HCT116 (cell line): ENCODE measurements around the gene ELP5.

ENCODE experiments used
- CBX3 ChIP-seq: IDR thresholded peaks from 2 replicates; pipeline ENCODE4 v1.6.1; 2012; ENCODE audit warnings: low read depth
- CTCF ChIP-seq, 3 experiments: fragments of 200-600 bp in 1 of 3; sonication (generic) in 1 of 3; IDR thresholded peaks in 2 of 3; conservative IDR thresholded peaks in 1 of 3; 2 replicates each; pipeline ENCODE4 v1.5.1; 2012 to 2017; ENCODE audit warnings: low read depth in 2 of 3, low read length in 2 of 3, antibody characterized with exemption in 1 of 3, borderline replicate concordance in 1 of 3, control low read depth in 1 of 3, mild to moderate bottlenecking in 1 of 3, mixed read lengths in 1 of 3, mixed run types in 1 of 3, moderate library complexity in 1 of 3; ENCODE audit not compliant: insufficient read depth in 1 of 3
- EGR1 ChIP-seq: IDR thresholded peaks from 2 replicates; pipeline ENCODE4 v1.6.1; 2012; ENCODE audit warnings: low read depth
- JUND ChIP-seq: IDR thresholded peaks from 2 replicates; pipeline ENCODE4 v1.6.1; 2012
- MAX ChIP-seq: IDR thresholded peaks from 2 replicates; pipeline ENCODE4 v1.6.1; 2012
- POLR2A ChIP-seq: IDR thresholded peaks from 2 replicates; pipeline ENCODE4 v1.7.0; 2011; ENCODE audit warnings: borderline replicate concordance; ENCODE audit not compliant: insufficient read depth, insufficient read length; ENCODE audit errors: extremely low read depth
- POLR2AphosphoS5 ChIP-seq: IDR thresholded peaks from 2 replicates; pipeline ENCODE4 v1.6.1; 2011; ENCODE audit warnings: mild to moderate bottlenecking, low read depth, low read length, moderate library complexity
- RAD21 ChIP-seq: IDR thresholded peaks from 2 replicates; pipeline ENCODE4 v1.6.1; 2012; ENCODE audit warnings: low read depth, mild to moderate bottlenecking
- SIN3A ChIP-seq: IDR thresholded peaks from 2 replicates; pipeline ENCODE4 v1.6.1; 2012; ENCODE audit warnings: low read depth
- SRF ChIP-seq: IDR thresholded peaks from 2 replicates; pipeline ENCODE4 v1.6.1; 2012; ENCODE audit warnings: low read depth
- YY1 ChIP-seq: IDR thresholded peaks from 2 replicates; pipeline ENCODE4 v1.6.1; 2011; ENCODE audit warnings: low read length, low read depth, moderate library complexity, mild to moderate bottlenecking; ENCODE audit not compliant: insufficient replicate concordance; ENCODE audit errors: extremely low read depth
- ZBTB33 ChIP-seq: IDR thresholded peaks from 2 replicates; pipeline ENCODE4 v1.6.1; 2011; ENCODE audit warnings: mild to moderate bottlenecking, low read length, moderate library complexity; ENCODE audit not compliant: insufficient replicate concordance; ENCODE audit errors: extremely low read depth

- TF ChIP-seq MAX: no peak
- no peak for TF ChIP-seq CTCF (IDR thresholded peaks at IDR 0.05 in 2 of 3, conservative IDR thresholded peaks at IDR 0.05 in 1 of 3; ENCODE audit: borderline replicate concordance in 1 of 3, insufficient read depth in 1 of 3, low read depth in 2 of 3, low read length in 2 of 3)
- TF ChIP-seq POLR2AphosphoS5: no peak
- TF ChIP-seq CBX3: no peak
- no peak for TF ChIP-seq SRF
- TF ChIP-seq POLR2A: no peak
- TF ChIP-seq SIN3A: no peak
- TF ChIP-seq YY1: no peak
- no peak for TF ChIP-seq JUND
- TF ChIP-seq EGR1: no peak
- no peak for TF ChIP-seq ZBTB33
- no peak for TF ChIP-seq RAD21
Observed at GRCh38 chr17:7248796-7249195, 3.2 kb upstream of the ELP5 start.
